B cell (primary cell): Measurements from ENCODE around the gene STK24. TPM values are rescaled to one million over a fixed set of nuclear protein-coding genes. Genes with fewer than 3 reads are reported as not detected.

Experiments
- ATAC-seq: fragments of 200-7000 bp; cut with Tn5 transposase; one replicate; pipeline ENCODE4 v1.10.0; 2021; ENCODE audit warnings: low read depth, mild to moderate bottlenecking, moderate number of reproducible peaks, moderate library complexity
- CTCF ChIA-PET: fragments of 350-600 bp; sonication (Branson Sonifier 250); formaldehyde crosslinking; loops from one replicate; lab custom pipeline; 2021; ENCODE audit warnings: antibody characterized with exemption, inconsistent platforms; lab: Charles Lee
- POLR2A ChIA-PET: fragments of 350-600 bp; sonication (Branson Sonifier 250); formaldehyde crosslinking; loops from one replicate; lab custom pipeline; 2021; ENCODE audit warnings: antibody characterized with exemption; lab: Charles Lee
- DNase-seq: peaks from one replicate; pipeline ENCODE4 v3.0.0; 2013
- H2AFZ ChIP-seq: 2 replicates; pipeline ENCODE4 v1.6.1; 2012; ENCODE audit warnings: mild to moderate bottlenecking, low read depth, low read length; ENCODE audit not compliant: insufficient read depth, poor library complexity, severe bottlenecking
- H3K27ac ChIP-seq, 2 donors: 1 replicate in 1 of 2; 2 replicates in 1 of 2; pipeline ENCODE4 v1.5.1; 2012 to 2013; ENCODE audit warnings: low read length in 2 of 2, mild to moderate bottlenecking in 2 of 2, moderate library complexity in 1 of 2
- H3K27me3 ChIP-seq, 4 experiments: fragments of 200-600 bp in 1 of 4; sonication (generic) in 1 of 4; replicated peaks in 1 of 4; 1 replicate in 2 of 4; 2 replicates in 2 of 4; pipeline versions ENCODE4 v1.6.1 to v1.7.0; 2013 to 2016; ENCODE audit warnings: low read length in 3 of 4, mild to moderate bottlenecking in 2 of 4, mixed read lengths in 1 of 4, moderate library complexity in 1 of 4; ENCODE audit not compliant: insufficient read depth in 4 of 4, control insufficient read depth in 3 of 4; ENCODE audit errors: control extremely low read depth in 1 of 4
- H3K36me3 ChIP-seq, 2 experiments: replicated peaks in 1 of 2; 1 replicate in 1 of 2; 2 replicates in 1 of 2; pipeline versions ENCODE4 v1.6.1 to v1.7.1; 2013; ENCODE audit warnings: low read length in 1 of 2; ENCODE audit not compliant: insufficient read depth in 2 of 2, control insufficient read depth in 1 of 2; ENCODE audit errors: control extremely low read depth in 1 of 2, extremely low read depth in 1 of 2
- H3K4me1 ChIP-seq, 2 donors: fragments of 200-600 bp in 1 of 2; sonication (generic) in 1 of 2; 1 replicate in 1 of 2; 2 replicates in 1 of 2; pipeline versions ENCODE4 v1.5.1 to v1.6.1; 2013 to 2017; ENCODE audit warnings: low read length in 2 of 2; ENCODE audit not compliant: control insufficient read depth in 2 of 2, insufficient read depth in 2 of 2
- H3K4me2 ChIP-seq: replicated peaks from 2 replicates; pipeline ENCODE3; 2012; ENCODE audit warnings: mild to moderate bottlenecking, low read depth, low read length; ENCODE audit not compliant: poor library complexity, severe bottlenecking
- H3K4me3 ChIP-seq, 5 experiments: fragments of 200-600 bp in 1 of 5; sonication (generic) in 1 of 5; 1 replicate in 3 of 5; 2 replicates in 2 of 5; pipeline versions ENCODE4 v1.5.1 to v1.7.0; 2011 to 2016; ENCODE audit warnings: low read length in 4 of 5, mild to moderate bottlenecking in 4 of 5, low read depth in 2 of 5, control low read depth in 1 of 5, moderate library complexity in 1 of 5; ENCODE audit not compliant: insufficient read depth in 1 of 5; ENCODE audit errors: control extremely low read depth in 1 of 5, extremely low read depth in 1 of 5
- H3K79me2 ChIP-seq: fragments of 200-600 bp; sonication (generic); one replicate; pipeline ENCODE4 v1.6.0; 2016; ENCODE audit warnings: low read length; ENCODE audit not compliant: control insufficient read depth, insufficient read depth
- H3K9ac ChIP-seq: fragments of 200-600 bp; sonication (generic); 2 replicates; pipeline ENCODE4 v1.6.1; 2017; ENCODE audit warnings: mild to moderate bottlenecking, low read length, moderate library complexity
- H3K9me3 ChIP-seq, 3 donors: one replicate each; pipeline versions ENCODE4 v1.6.1 to v1.7.1; 2013; ENCODE audit warnings: low read length in 2 of 3; ENCODE audit not compliant: control insufficient read depth in 2 of 3, insufficient read depth in 1 of 3; ENCODE audit errors: control extremely low read depth in 1 of 3
- H4K20me1 ChIP-seq: 2 replicates; pipeline ENCODE4 v1.6.0; 2012; ENCODE audit warnings: mild to moderate bottlenecking, low read length; ENCODE audit not compliant: insufficient read depth, control insufficient read depth, poor library complexity, severe bottlenecking
- H3K27ac Mint-ChIP-seq: one replicate; pipeline ENCODE4 v1.8.0; 2021; ENCODE audit warnings: mixed read lengths
- H3K27me3 Mint-ChIP-seq: one replicate; pipeline ENCODE4 v1.8.0; 2021; ENCODE audit warnings: mixed read lengths
- H3K4me1 Mint-ChIP-seq: one replicate; pipeline ENCODE4 v1.8.0; 2021; ENCODE audit warnings: mixed read lengths
- H3K4me3 Mint-ChIP-seq: one replicate; pipeline ENCODE4 v1.8.0; 2021; ENCODE audit warnings: mixed read lengths
- H3K9me3 Mint-ChIP-seq: one replicate; pipeline ENCODE4 v1.8.0; 2022; ENCODE audit warnings: mixed read lengths; ENCODE audit not compliant: insufficient read depth
- EZH2 ChIP-seq: IDR thresholded peaks from 2 replicates; pipeline ENCODE4 v1.6.1; 2012; ENCODE audit warnings: borderline replicate concordance, low read depth, mild to moderate bottlenecking, moderate library complexity, low read length; ENCODE audit not compliant: insufficient read depth, poor library complexity, severe bottlenecking
- WGBS: methylation state at CpG from one replicate; pipeline ENCODE4 v1.1.5; 2013; ENCODE audit warnings: missing lambda C conversion rate; ENCODE audit not compliant: insufficient coverage; 5-methylcytosine and 5-hydroxymethylcytosine counted together
- intact Hi-C: fragments of 100-400 bp; cut with micrococcal nuclease; formaldehyde crosslinking; loops from one replicate; pipeline ENCODE4 v1.10.0; 2022
- polyA plus RNA-seq: library from polyadenylated mRNA; depleted of rRNA; stranded (reverse); fragments of >200 nt; gene quantifications from 2 replicates; pipeline ENCODE4 v1.2.3, GENCODE V29; 2012
- total RNA-seq, 2 donors: library from RNA; stranded (reverse); fragments of 120-200 nt in 1 of 2; gene quantifications; 1 replicate in 1 of 2; 2 replicates in 1 of 2; pipeline versions ENCODE4 v1.2.3 to v1.2.4, GENCODE V29; 2013 to 2022
- TF ChIP-seq, protein P1 (sequence below): fragments of 200-600 bp; IDR thresholded peaks from one replicate; pipeline ENCODE4 v1.8.0; 2022; ENCODE audit warnings: antibody characterized with exemption, mild to moderate bottlenecking

STK24 gene
- total and polyA plus RNA-seq, 2 donors (not counting 1 experiment from before 2014, with no cell fraction given): 47.2 to 117 TPM

DNA sequence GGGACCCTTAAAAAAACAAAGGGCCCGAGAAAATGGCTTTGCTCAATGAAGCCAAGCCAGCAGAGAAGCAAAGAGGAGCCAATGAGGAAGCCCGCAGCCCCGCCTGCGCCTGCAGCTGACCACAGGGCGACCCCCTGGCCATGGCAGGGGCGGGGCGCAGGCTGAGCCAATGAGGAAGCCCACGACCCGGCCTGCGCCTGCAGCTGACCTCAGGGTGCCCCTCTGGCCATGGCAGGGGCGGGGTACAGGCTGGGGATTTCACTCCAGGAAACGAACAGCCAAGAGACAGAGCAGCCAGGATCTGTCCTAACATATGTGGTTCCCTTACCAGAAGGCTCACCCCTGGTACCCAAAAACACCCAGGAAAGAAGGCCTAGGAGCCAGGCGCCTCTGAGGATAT is 101.4 kb downstream of the STK24 start:
- Histone ChIP-seq H3K27me3 (no peaks in the 10 kb centered on the region), H3K4me1 (peaks cover 32 to 38% of the 10 kb centered on the region in 2 donors), H3K9me3 (peaks cover 0 to 4% (median 0%) of the 10 kb centered on the region in 3 donors), H3K9ac (no peak overlapping the region), H3K36me3 (peaks cover 3 to 44% of the 10 kb centered on the region in 2 experiments), H3K27ac (no peak overlapping the region), H3K4me2 (no peak overlapping the region), H4K20me1 (peaks cover 83% of the 10 kb centered on the region), H3K4me3 (no peak overlapping the region), H3K79me2 (peaks cover 75% of the 10 kb centered on the region), H2AFZ (no peak overlapping the region)
- ATAC-seq (no peak), DNase-seq (no peak)
- no peak overlapping the region for H3K4me3 Mint-ChIP-seq
- no peak for TF ChIP-seq EZH2
- TF ChIP-seq, protein P1, sequence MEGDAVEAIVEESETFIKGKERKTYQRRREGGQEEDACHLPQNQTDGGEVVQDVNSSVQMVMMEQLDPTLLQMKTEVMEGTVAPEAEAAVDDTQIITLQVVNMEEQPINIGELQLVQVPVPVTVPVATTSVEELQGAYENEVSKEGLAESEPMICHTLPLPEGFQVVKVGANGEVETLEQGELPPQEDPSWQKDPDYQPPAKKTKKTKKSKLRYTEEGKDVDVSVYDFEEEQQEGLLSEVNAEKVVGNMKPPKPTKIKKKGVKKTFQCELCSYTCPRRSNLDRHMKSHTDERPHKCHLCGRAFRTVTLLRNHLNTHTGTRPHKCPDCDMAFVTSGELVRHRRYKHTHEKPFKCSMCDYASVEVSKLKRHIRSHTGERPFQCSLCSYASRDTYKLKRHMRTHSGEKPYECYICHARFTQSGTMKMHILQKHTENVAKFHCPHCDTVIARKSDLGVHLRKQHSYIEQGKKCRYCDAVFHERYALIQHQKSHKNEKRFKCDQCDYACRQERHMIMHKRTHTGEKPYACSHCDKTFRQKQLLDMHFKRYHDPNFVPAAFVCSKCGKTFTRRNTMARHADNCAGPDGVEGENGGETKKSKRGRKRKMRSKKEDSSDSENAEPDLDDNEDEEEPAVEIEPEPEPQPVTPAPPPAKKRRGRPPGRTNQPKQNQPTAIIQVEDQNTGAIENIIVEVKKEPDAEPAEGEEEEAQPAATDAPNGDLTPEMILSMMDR: no peak
- ChIA-PET POLR2A (no interaction called here), CTCF (interaction anchor here (0.9 to 1.8 kb wide), 8 partner anchors 9 to 177 kb away, joined by 3 to 8 read pairs (median 6); no protein-coding TSS in a partner anchor)
- intact Hi-C loops: no loop called here
- peaks cover 36% of the 10 kb centered on the region for H3K4me1 Mint-ChIP-seq
- H3K9me3 Mint-ChIP-seq: no peaks in the 10 kb centered on the region
- H3K27me3 Mint-ChIP-seq: no peaks in the 10 kb centered on the region
- no peak overlapping the region for H3K27ac Mint-ChIP-seq
- 95% methylated on average over 12 of the region's 13 CpGs for WGBS

DNA sequence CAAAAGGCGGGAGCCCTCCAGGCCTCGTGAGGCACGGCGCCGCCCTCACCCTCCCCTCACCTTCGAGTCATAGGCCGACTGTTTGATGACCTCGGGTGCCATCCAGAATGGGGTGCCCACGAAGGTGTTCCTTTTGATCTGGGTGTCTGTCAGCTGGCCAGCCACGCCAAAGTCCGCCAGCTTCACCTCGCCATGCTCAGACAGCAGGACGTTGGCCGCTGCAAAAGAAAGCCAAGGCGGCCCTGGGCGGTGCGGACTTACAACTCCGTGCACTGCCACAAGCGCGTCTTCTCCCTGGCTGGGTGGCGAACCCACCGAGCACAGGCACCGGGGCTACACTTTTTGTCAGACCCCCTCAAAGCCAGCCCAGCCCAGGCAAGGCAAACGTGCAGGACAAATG is 102.1 kb downstream of the STK24 start:
- no peak overlapping the region for H2AFZ ChIP-seq
- no peak overlapping the region for H3K27ac ChIP-seq
- no peak overlapping the region for H3K27ac Mint-ChIP-seq
- no peaks in the 10 kb centered on the region for H3K9me3 Mint-ChIP-seq
- ChIA-PET POLR2A (no interaction called here), CTCF (interaction anchor here (1.0 to 1.3 kb wide), 2 partner anchors 29 to 179 kb away, joined by 3 to 10 read pairs; no protein-coding TSS in a partner anchor)
- no peak overlapping the region for H3K4me2 ChIP-seq
- H3K4me1 ChIP-seq: peaks cover 32 to 36% of the 10 kb centered on the region in 2 donors
- no peak overlapping the region for H3K9ac ChIP-seq
- no peak overlapping the region for H3K4me3 ChIP-seq
- peaks cover 73% of the 10 kb centered on the region for H3K79me2 ChIP-seq
- WGBS: over 99% methylated on average over 23 of the region's 24 CpGs
- DNase-seq (no peak), ATAC-seq (no peak)
- intact Hi-C loops: no loop called here
- peaks cover 84% of the 10 kb centered on the region for H4K20me1 ChIP-seq
- no peaks in the 10 kb centered on the region for H3K27me3 ChIP-seq
- H3K4me3 Mint-ChIP-seq: no peak overlapping the region
- H3K9me3 ChIP-seq: peaks cover 0 to 4% (median 0%) of the 10 kb centered on the region in 3 donors
- H3K36me3 ChIP-seq: peaks cover 3 to 50% of the 10 kb centered on the region in 2 experiments
- TF ChIP-seq EZH2: no peak
- TF ChIP-seq, protein P1: no peak
- no peaks in the 10 kb centered on the region for H3K27me3 Mint-ChIP-seq
- peaks cover 36% of the 10 kb centered on the region for H3K4me1 Mint-ChIP-seq
